ENCODE measurements around the gene SNRNP27.

DNA sequence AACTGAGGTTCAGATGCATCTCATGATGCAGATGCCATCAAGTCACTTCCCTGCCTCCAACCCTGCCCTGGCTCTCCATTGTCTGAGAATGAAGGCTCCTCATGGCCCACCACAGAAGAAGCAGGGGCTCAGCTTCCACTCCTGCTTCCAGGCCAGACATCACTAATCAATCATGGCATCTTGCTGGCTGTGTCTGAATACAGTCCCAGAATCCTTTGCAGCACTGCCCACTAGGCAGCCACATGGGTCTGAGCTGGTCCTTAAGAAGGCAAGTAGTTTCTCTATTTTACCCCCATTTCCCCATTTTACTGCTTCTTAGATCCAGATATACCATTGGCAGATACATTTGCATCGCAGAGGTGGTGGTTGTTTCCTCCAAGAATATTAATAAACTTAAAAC, 60.3 kb downstream of the SNRNP27 start:
- TF ChIP-seq, protein P1, sequence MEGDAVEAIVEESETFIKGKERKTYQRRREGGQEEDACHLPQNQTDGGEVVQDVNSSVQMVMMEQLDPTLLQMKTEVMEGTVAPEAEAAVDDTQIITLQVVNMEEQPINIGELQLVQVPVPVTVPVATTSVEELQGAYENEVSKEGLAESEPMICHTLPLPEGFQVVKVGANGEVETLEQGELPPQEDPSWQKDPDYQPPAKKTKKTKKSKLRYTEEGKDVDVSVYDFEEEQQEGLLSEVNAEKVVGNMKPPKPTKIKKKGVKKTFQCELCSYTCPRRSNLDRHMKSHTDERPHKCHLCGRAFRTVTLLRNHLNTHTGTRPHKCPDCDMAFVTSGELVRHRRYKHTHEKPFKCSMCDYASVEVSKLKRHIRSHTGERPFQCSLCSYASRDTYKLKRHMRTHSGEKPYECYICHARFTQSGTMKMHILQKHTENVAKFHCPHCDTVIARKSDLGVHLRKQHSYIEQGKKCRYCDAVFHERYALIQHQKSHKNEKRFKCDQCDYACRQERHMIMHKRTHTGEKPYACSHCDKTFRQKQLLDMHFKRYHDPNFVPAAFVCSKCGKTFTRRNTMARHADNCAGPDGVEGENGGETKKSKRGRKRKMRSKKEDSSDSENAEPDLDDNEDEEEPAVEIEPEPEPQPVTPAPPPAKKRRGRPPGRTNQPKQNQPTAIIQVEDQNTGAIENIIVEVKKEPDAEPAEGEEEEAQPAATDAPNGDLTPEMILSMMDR (IDR thresholded peaks at IDR 0.05) = no peak
- TF ChIP-seq POLR2A (IDR thresholded peaks at IDR 0.05) = no peak
- no peak for TF ChIP-seq EP300 (IDR thresholded peaks at IDR 0.05)

Data from ovary (tissue), 3 donors.